Mucosa of rectum (tissue), 2 donors: ENCODE data around the gene GNAI3.

Experiments used
- H3K27ac ChIP-seq, 2 donors: one replicate each; pipeline ENCODE4 v1.7.0; 2013; ENCODE audit warnings: inconsistent platforms in 2 of 2, low read depth in 2 of 2, low read length in 2 of 2
- H3K27me3 ChIP-seq, 2 donors: one replicate each; pipeline ENCODE4 v1.7.0; 2013; ENCODE audit warnings: low read length in 2 of 2; ENCODE audit not compliant: control insufficient read depth in 2 of 2, insufficient read depth in 2 of 2
- H3K36me3 ChIP-seq, 2 donors: one replicate each; pipeline ENCODE4 v1.7.0; 2013; ENCODE audit warnings: low read length in 2 of 2; ENCODE audit not compliant: control insufficient read depth in 2 of 2, insufficient read depth in 2 of 2
- H3K4me1 ChIP-seq, 2 donors: one replicate each; pipeline ENCODE4 v1.7.0; 2013; ENCODE audit warnings: low read length in 2 of 2, mild to moderate bottlenecking in 1 of 2; ENCODE audit not compliant: control insufficient read depth in 2 of 2, insufficient read depth in 2 of 2
- H3K4me3 ChIP-seq, 2 donors: one replicate each; pipeline ENCODE4 v1.7.0; 2013; ENCODE audit warnings: low read length in 2 of 2
- H3K9ac ChIP-seq, 2 donors: one replicate each; pipeline ENCODE4 v1.7.0; 2013; ENCODE audit warnings: low read length in 2 of 2, low read depth in 1 of 2, mild to moderate bottlenecking in 1 of 2
- H3K9me3 ChIP-seq, 2 donors: one replicate each; pipeline ENCODE4 v1.7.0; 2013; ENCODE audit warnings: low read length in 2 of 2; ENCODE audit not compliant: control insufficient read depth in 2 of 2
- donor health status: healthy.
- donor health status: Normal muscosa, but diverticular disease.

GNAI3 gene

GRCh38 chr1:109508001-109508872 lies 40.2 kb upstream of the GNAI3 start:
- Histone ChIP-seq H3K36me3 (no peaks in the 10 kb centered on the region), H3K4me3 (peak overlapping the region in 1 of 2 donors; percentile 73), H3K27me3 (peaks cover 0 to 4% of the 10 kb centered on the region in 2 donors), H3K27ac (no peak overlapping the region), H3K9me3 (no peaks in the 10 kb centered on the region), H3K9ac (no peak overlapping the region), H3K4me1 (peaks cover 10 to 18% of the 10 kb centered on the region in 2 donors)

GRCh38 chr1:109508873-109509175 lies 39.6 kb upstream of the GNAI3 start:
- Histone ChIP-seq H3K27ac (no peak overlapping the region), H3K36me3 (no peaks in the 10 kb centered on the region), H3K27me3 (peaks cover 0 to 4% of the 10 kb centered on the region in 2 donors), H3K4me1 (peaks cover 10 to 16% of the 10 kb centered on the region in 2 donors), H3K9ac (peak overlapping the region in 1 of 2 donors; percentile 72), H3K4me3 (peak overlapping the region; percentile 67 to 73), H3K9me3 (no peaks in the 10 kb centered on the region)

- no peak within 1 kb of the TSS for H3K27ac ChIP-seq
- H3K4me3 ChIP-seq = peak within 1 kb of the TSS; percentile 73 to 85
- H3K4me1 ChIP-seq = peaks cover 10 to 12% of the 10 kb centered on the region in 2 donors
- peak within 1 kb of the TSS; percentile 48 to 72 for H3K9ac ChIP-seq
- H3K27me3 ChIP-seq = peaks cover 0 to 4% of the 10 kb centered on the region in 2 donors
- H3K9me3 ChIP-seq = no peaks in the 10 kb centered on the region
- no peaks in the 10 kb centered on the region for H3K36me3 ChIP-seq
Observed at GRCh38 chr1:109509176-109510134, 39.0 kb upstream of the GNAI3 start, which contains the start of gene AMIGO1. AMIGO1 (minus strand) TSS chr1:109509727; CDS start chr1:109508912, 815 bp downstream.

DNA sequence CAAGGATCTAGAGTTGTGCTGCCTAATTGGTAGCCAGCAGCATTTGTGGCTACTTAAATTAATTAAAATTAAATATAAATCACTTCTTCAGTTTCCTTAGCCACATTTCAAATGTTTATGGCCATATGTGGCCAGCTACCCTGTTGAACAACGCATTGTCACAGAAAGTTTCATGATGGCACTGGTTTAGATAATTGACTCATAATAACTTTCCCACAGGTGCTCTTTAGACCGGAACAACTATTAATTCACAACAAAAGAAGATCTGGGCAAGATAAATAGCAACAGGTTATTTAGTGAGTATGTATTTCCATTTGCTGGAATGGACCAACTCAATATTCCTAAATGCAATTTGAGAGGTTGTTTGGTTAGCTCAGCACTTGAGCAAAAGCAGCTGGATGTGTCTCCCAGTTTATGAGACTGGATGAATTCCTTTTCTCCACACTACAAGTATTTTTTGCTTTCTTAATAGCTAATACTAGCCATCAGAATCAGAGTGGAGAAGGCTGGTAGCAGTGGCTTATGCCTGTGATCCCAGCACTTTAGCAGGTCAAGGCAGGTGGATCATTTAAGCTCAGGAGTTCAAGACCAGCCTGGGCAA lies 35.2 kb upstream of the GNAI3 start:
- no peak overlapping the region for H3K4me3 ChIP-seq
- H3K27me3 ChIP-seq = peaks cover 0 to 4% of the 10 kb centered on the region in 2 donors
- peaks cover 19 to 22% of the 10 kb centered on the region in 2 donors for H3K4me1 ChIP-seq

GRCh38 chr1:109514846-109515245 lies 33.6 kb upstream of the GNAI3 start:
- H3K9me3 ChIP-seq = no peaks in the 10 kb centered on the region
- no peak overlapping the region for H3K27ac ChIP-seq
- H3K9ac ChIP-seq = no peak overlapping the region
- no peak overlapping the region for H3K4me3 ChIP-seq
- H3K27me3 ChIP-seq = peaks cover 0 to 4% of the 10 kb centered on the region in 2 donors
- H3K4me1 ChIP-seq = peaks cover 15 to 16% of the 10 kb centered on the region in 2 donors
- H3K36me3 ChIP-seq = no peaks in the 10 kb centered on the region

More for the DNA sequence above, 35.2 kb upstream of the GNAI3 start:
- Histone ChIP-seq H3K36me3 (no peaks in the 10 kb centered on the region), H3K27ac (no peak overlapping the region), H3K9me3 (no peaks in the 10 kb centered on the region), H3K9ac (no peak overlapping the region)

GRCh38 chr1:109516872-109517271 lies 31.5 kb upstream of the GNAI3 start:
- Histone ChIP-seq H3K27me3 (no peaks in the 10 kb centered on the region), H3K36me3 (no peaks in the 10 kb centered on the region), H3K9me3 (no peaks in the 10 kb centered on the region), H3K9ac (no peak overlapping the region), H3K4me1 (peaks cover 10 to 11% of the 10 kb centered on the region in 2 donors), H3K4me3 (no peak overlapping the region), H3K27ac (no peak overlapping the region)

DNA sequence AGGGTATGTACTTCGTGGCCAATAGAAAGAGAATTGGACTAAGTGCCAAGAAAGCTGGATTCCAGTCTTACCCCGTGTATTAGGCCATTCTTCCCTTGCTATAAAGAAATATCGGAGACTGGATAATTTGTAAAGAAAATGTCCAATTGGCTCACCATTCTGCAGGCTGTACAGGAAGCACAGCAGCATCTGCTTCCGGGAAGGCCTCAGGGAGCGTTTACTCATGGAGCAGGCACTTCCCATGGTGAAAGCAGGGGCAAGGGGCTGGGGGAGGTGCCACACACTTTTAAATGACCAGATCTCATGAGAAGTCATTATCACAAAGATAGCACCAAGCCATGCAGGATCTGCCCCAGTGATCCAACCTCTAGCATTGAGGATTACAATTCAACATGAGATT lies 31.1 kb upstream of the GNAI3 start:
- Histone ChIP-seq H3K27ac (no peak overlapping the region), H3K36me3 (no peaks in the 10 kb centered on the region), H3K27me3 (no peaks in the 10 kb centered on the region), H3K4me1 (peaks cover 10 to 11% of the 10 kb centered on the region in 2 donors), H3K9ac (no peak overlapping the region), H3K4me3 (no peak overlapping the region), H3K9me3 (no peaks in the 10 kb centered on the region)

DNA sequence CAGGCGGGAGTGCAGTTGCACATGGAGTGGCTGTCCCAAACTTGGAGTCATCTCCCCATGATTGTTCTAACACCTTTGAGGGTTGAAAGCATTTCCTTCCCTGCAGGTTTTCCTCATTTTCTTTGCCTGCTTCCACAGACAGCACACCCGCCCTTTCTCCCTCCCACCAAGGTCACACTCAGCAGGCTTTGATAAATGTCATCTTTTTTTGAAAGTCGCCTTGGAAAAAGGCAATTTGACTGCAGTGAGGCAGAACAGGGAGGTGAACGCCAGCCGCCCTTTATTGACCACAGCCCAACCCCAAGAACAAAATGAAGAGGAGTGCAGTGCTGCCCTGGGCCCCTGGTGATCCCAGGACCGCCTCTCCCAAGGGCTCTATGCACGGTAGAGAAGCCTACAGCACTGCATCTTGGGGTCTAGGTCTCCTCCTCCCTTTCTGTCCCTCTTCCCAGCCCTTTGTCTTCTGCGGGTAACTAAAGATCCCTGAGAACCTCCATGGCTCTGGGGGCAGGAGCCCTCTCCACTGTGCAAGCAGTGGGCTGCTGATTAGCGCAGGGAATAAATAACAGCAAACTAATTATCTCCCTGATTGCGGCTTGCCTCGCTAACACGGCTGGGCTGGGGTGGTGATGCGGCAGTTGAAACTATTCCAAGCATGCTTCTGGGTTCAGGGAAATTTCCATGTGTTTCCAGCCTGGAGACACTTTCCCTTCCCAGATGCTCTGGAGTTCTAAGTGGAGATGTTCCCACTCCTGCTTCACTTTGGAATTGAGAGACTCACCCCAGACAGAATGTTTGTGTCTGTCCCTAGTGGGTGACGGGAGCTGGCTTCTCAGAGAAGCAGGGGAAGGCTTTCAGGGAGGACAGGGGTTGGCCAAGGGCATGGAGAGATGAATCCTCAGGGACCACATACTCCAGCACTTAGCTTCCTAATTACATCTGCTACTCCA lies 27.1 kb upstream of the GNAI3 start:
- H3K27ac ChIP-seq = no peak overlapping the region
- peaks cover 9 to 10% of the 10 kb centered on the region in 2 donors for H3K4me1 ChIP-seq
- H3K4me3 ChIP-seq = no peak overlapping the region
- no peaks in the 10 kb centered on the region for H3K9me3 ChIP-seq
- no peaks in the 10 kb centered on the region for H3K36me3 ChIP-seq
- no peaks in the 10 kb centered on the region for H3K27me3 ChIP-seq
- H3K9ac ChIP-seq = no peak overlapping the region

- Histone ChIP-seq H3K9me3 (no peaks in the 10 kb centered on the region), H3K36me3 (no peaks in the 10 kb centered on the region), H3K27ac (no peak overlapping the region), H3K27me3 (no peaks in the 10 kb centered on the region), H3K9ac (no peak overlapping the region), H3K4me3 (no peak overlapping the region), H3K4me1 (peaks cover 2 to 3% of the 10 kb centered on the region in 2 donors)
Observed at GRCh38 chr1:109522026-109522425, 26.4 kb upstream of the GNAI3 start.
